Uterus (tissue), 2 donors: Measurements from ENCODE around the gene CREG1.

Experiments
- CTCF ChIP-seq, 4 experiments: fragments of 200-600 bp in 2 of 4; fragments of 450-650 bp in 2 of 4; sonication (generic) in 2 of 4; IDR thresholded peaks; one replicate each; pipeline ENCODE4 v1.5.1; 2016 to 2019; ENCODE audit warnings: antibody characterized with exemption in 4 of 4, mild to moderate bottlenecking in 2 of 4, moderate library complexity in 1 of 4
- POLR2A ChIP-seq, 2 donors: fragments of 450-650 bp; IDR thresholded peaks; one replicate each; pipeline ENCODE4 v1.6.1; 2016; ENCODE audit warnings: antibody characterized with exemption in 2 of 2, mild to moderate bottlenecking in 1 of 2, moderate library complexity in 1 of 2

GRCh38 chr1:167575649-167576048, 22.1 kb upstream of the CREG1 start:
- TF ChIP-seq CTCF (IDR thresholded peaks at IDR 0.05): no peak
- TF ChIP-seq POLR2A (IDR thresholded peaks at IDR 0.05): no peak
